GM19193 (cell line): ENCODE results near the gene MBD6.
A peak's percentile ranks its signal among the peaks of the same experiment; 100 is the strongest.

Experiments used
- POLR2A ChIP-seq: IDR thresholded peaks from 4 replicates; pipeline ENCODE4 v1.6.1; 2011; ENCODE audit not compliant: insufficient read depth, insufficient read length; ENCODE audit errors: extremely low read depth

MBD6 gene

GRCh38 chr12:57534250-57534649, 11.6 kb downstream of the MBD6 start:
- TF ChIP-seq POLR2A, result no peak

- TF ChIP-seq POLR2A, result no peak
Observed at GRCh38 chr12:57534991-57535543, 12.4 kb downstream of the MBD6 start.

- no peak for TF ChIP-seq POLR2A
Observed at GRCh38 chr12:57535764-57536596, 13.4 kb downstream of the MBD6 start.

GRCh38 chr12:57536597-57536942, 13.9 kb downstream of the MBD6 start:
- TF ChIP-seq POLR2A, result no peak

GRCh38 chr12:57539134-57539768, 16.6 kb downstream of the MBD6 start:
- no peak for TF ChIP-seq POLR2A

- no peak for TF ChIP-seq POLR2A
Observed at GRCh38 chr12:57541001-57541400, 18.4 kb downstream of the MBD6 start.

- no peak for TF ChIP-seq POLR2A
Observed at GRCh38 chr12:57541717-57542116, 19.1 kb downstream of the MBD6 start.

- TF ChIP-seq POLR2A, result no peak
Observed at GRCh38 chr12:57543581-57543980, 21.0 kb downstream of the MBD6 start.

- TF ChIP-seq POLR2A, result no peak
Observed at GRCh38 chr12:57545809-57546437, 23.3 kb downstream of the MBD6 start.

GRCh38 chr12:57546438-57547287, 24.0 kb downstream of the MBD6 start, which contains the start of gene DCTN2:
DCTN2 (minus strand) TSS chr12:57547192; CDS start chr12:57547063, 129 bp downstream.
- TF ChIP-seq POLR2A, result peak; percentile 59

GRCh38 chr12:57547288-57548012, 24.8 kb downstream of the MBD6 start:
- TF ChIP-seq POLR2A, result no peak

- TF ChIP-seq POLR2A, result no peak
Observed at GRCh38 chr12:57548013-57548315, 25.3 kb downstream of the MBD6 start.

- no peak for TF ChIP-seq POLR2A
Observed at GRCh38 chr12:57548488-57548887, 25.9 kb downstream of the MBD6 start.
